AML-193 (cell line): ENCODE measurements around the gene ZNF574.

ENCODE experiments used
- DNase-seq, 2 experiments: peaks; one replicate each; lab custom pipeline; 2025; lab: John Stamatoyannopoulos, UW

ZNF574 gene

GRCh38 chr19:42102877-42103276 is 26.9 kb downstream of the ZNF574 start:
- DNase-seq = no peak

GRCh38 chr19:42105368-42105767 is 29.4 kb downstream of the ZNF574 start:
- DNase-seq = no peak

GRCh38 chr19:42108527-42109389 is 32.8 kb downstream of the ZNF574 start:
- DNase-seq = peak; percentile 82 to 84

- DNase-seq = no peak
Observed at GRCh38 chr19:42109896-42110295, 33.9 kb downstream of the ZNF574 start.

- DNase-seq = no peak
Observed at GRCh38 chr19:42110658-42111057, 34.7 kb downstream of the ZNF574 start.

GRCh38 chr19:42111384-42111783 is 35.4 kb downstream of the ZNF574 start:
- DNase-seq = no peak

GRCh38 chr19:42111811-42112210 is 35.8 kb downstream of the ZNF574 start:
- DNase-seq = no peak

GRCh38 chr19:42113641-42114348 is 37.8 kb downstream of the ZNF574 start:
- DNase-seq = no peak

- no peak for DNase-seq
Observed at GRCh38 chr19:42114412-42114811, 38.4 kb downstream of the ZNF574 start.

- no peak for DNase-seq
Observed at GRCh38 chr19:42115219-42115618, 39.3 kb downstream of the ZNF574 start.

GRCh38 chr19:42115705-42116104 is 39.7 kb downstream of the ZNF574 start:
- no peak for DNase-seq

- DNase-seq = no peak
Observed at GRCh38 chr19:42116308-42117075, 40.5 kb downstream of the ZNF574 start.

- no peak for DNase-seq
Observed at GRCh38 chr19:42117076-42117475, 41.1 kb downstream of the ZNF574 start.

- no peak for DNase-seq
Observed at GRCh38 chr19:42120276-42120980, 44.5 kb downstream of the ZNF574 start.

GRCh38 chr19:42121036-42121621 is 45.2 kb downstream of the ZNF574 start:
- no peak for DNase-seq

GRCh38 chr19:42121656-42122069 is 45.7 kb downstream of the ZNF574 start:
- DNase-seq = no peak

GRCh38 chr19:42122691-42123607 is 47.0 kb downstream of the ZNF574 start:
- DNase-seq = no peak

GRCh38 chr19:42123765-42124164 is 47.8 kb downstream of the ZNF574 start:
- no peak for DNase-seq

- no peak for DNase-seq
Observed at GRCh38 chr19:42124386-42124901, 48.5 kb downstream of the ZNF574 start.

- no peak for DNase-seq
Observed at GRCh38 chr19:42125536-42125935, 49.6 kb downstream of the ZNF574 start.
